ENCODE data around the gene LHX2.

The LHX2 gene

GRCh38 chr9:123997665-123998277 lies 13.8 kb upstream of the LHX2 start:
- no peaks in the 10 kb centered on the region for H3K36me3 ChIP-seq
- DNase-seq = no peak
- no peaks in the 10 kb centered on the region; the same call in 1 of the 2 replicates for H3K9me3 ChIP-seq
- H3K4me1 ChIP-seq = no peaks in the 10 kb centered on the region
- TF ChIP-seq CTCF (IDR thresholded peaks at IDR 0.05; ENCODE audit: low read depth, low read length) = no peak
- no peak overlapping the region for H3K4me3 ChIP-seq (ENCODE audit: low read depth, low read length)
- H3K27me3 ChIP-seq = peaks cover 90% of the 10 kb centered on the region

GRCh38 chr9:123998278-123998925 lies 13.2 kb upstream of the LHX2 start:
- no peaks in the 10 kb centered on the region for H3K36me3 ChIP-seq
- peaks cover 96% of the 10 kb centered on the region for H3K27me3 ChIP-seq
- TF ChIP-seq CTCF (IDR thresholded peaks at IDR 0.05; ENCODE audit: low read depth, low read length) = no peak
- no peaks in the 10 kb centered on the region; the same call in 1 of the 2 replicates for H3K9me3 ChIP-seq
- DNase-seq = no peak
- H3K4me3 ChIP-seq (ENCODE audit: low read depth, low read length) = no peak overlapping the region
- H3K4me1 ChIP-seq = no peaks in the 10 kb centered on the region

GRCh38 chr9:123998970-123999621 lies 12.5 kb upstream of the LHX2 start:
- DNase-seq = no peak
- Histone ChIP-seq H3K4me3 (ENCODE audit: low read depth, low read length) (no peak overlapping the region), H3K4me1 (no peaks in the 10 kb centered on the region), H3K27me3 (peaks cover 96% of the 10 kb centered on the region), H3K36me3 (no peaks in the 10 kb centered on the region), H3K9me3 (no peaks in the 10 kb centered on the region; the same call in 1 of the 2 replicates)
- no peak for TF ChIP-seq CTCF (IDR thresholded peaks at IDR 0.05; ENCODE audit: low read depth, low read length)

GRCh38 chr9:123999661-124000060 lies 11.9 kb upstream of the LHX2 start:
- no peak for DNase-seq
- Histone ChIP-seq H3K4me1 (no peaks in the 10 kb centered on the region), H3K4me3 (ENCODE audit: low read depth, low read length) (no peak overlapping the region), H3K36me3 (no peaks in the 10 kb centered on the region), H3K9me3 (no peaks in the 10 kb centered on the region; the same call in 1 of the 2 replicates), H3K27me3 (peaks cover 96% of the 10 kb centered on the region)
- TF ChIP-seq CTCF (IDR thresholded peaks at IDR 0.05; ENCODE audit: low read depth, low read length) = no peak

GRCh38 chr9:124000161-124000783 lies 11.3 kb upstream of the LHX2 start:
- DNase-seq = no peak
- peaks cover 96% of the 10 kb centered on the region for H3K27me3 ChIP-seq
- no peaks in the 10 kb centered on the region for H3K36me3 ChIP-seq
- no peak overlapping the region for H3K4me3 ChIP-seq (ENCODE audit: low read depth, low read length)
- H3K4me1 ChIP-seq = no peaks in the 10 kb centered on the region
- no peak for TF ChIP-seq CTCF (IDR thresholded peaks at IDR 0.05; ENCODE audit: low read depth, low read length)
- H3K9me3 ChIP-seq = no peaks in the 10 kb centered on the region; the same call in 1 of the 2 replicates
